ENCODE measurements around the gene ANKS1B.

Gene ANKS1B

GRCh38 chr12:99250091-99250490 lies 734.6 kb downstream of the ANKS1B start:
- DNase-seq = no peak

GRCh38 chr12:99249543-99249942 lies 735.2 kb downstream of the ANKS1B start:
- DNase-seq = no peak

GRCh38 chr12:99237907-99238538 lies 746.7 kb downstream of the ANKS1B start:
- DNase-seq = peak in 1 of 2 donors; percentile 0

- DNase-seq = no peak
Measured at GRCh38 chr12:99235381-99235780, 749.4 kb downstream of the ANKS1B start.

GRCh38 chr12:99234702-99235101 lies 750.0 kb downstream of the ANKS1B start:
- DNase-seq = no peak

GRCh38 chr12:99232324-99232723 lies 752.4 kb downstream of the ANKS1B start:
- DNase-seq = no peak

GRCh38 chr12:99231031-99231430 lies 753.7 kb downstream of the ANKS1B start:
- DNase-seq = no peak

- no peak for DNase-seq
Measured at GRCh38 chr12:99224237-99224636, 760.5 kb downstream of the ANKS1B start.

- DNase-seq = no peak
Measured at GRCh38 chr12:99223579-99223978, 761.2 kb downstream of the ANKS1B start.

GRCh38 chr12:99213047-99213446 lies 771.7 kb downstream of the ANKS1B start:
- no peak for DNase-seq

GRCh38 chr12:99212275-99212674 lies 772.5 kb downstream of the ANKS1B start:
- no peak for DNase-seq

GRCh38 chr12:99205111-99205510 lies 779.6 kb downstream of the ANKS1B start:
- no peak for DNase-seq

- no peak for DNase-seq
Measured at GRCh38 chr12:99201906-99202645, 782.7 kb downstream of the ANKS1B start.

- no peak for DNase-seq
Measured at GRCh38 chr12:99200711-99201384, 783.9 kb downstream of the ANKS1B start.

GRCh38 chr12:99195474-99195873 lies 789.3 kb downstream of the ANKS1B start:
- no peak for DNase-seq

- no peak for DNase-seq
Measured at GRCh38 chr12:99192489-99192888, 792.2 kb downstream of the ANKS1B start.

GRCh38 chr12:99176871-99177270 lies 807.9 kb downstream of the ANKS1B start:
- no peak for DNase-seq

GRCh38 chr12:99170461-99170860 lies 814.3 kb downstream of the ANKS1B start:
- DNase-seq = no peak

GRCh38 chr12:99170037-99170436 lies 814.7 kb downstream of the ANKS1B start:
- no peak for DNase-seq

GRCh38 chr12:99157946-99158345 lies 826.8 kb downstream of the ANKS1B start:
- DNase-seq = no peak

GRCh38 chr12:99154983-99155336 lies 829.8 kb downstream of the ANKS1B start:
- DNase-seq = no peak

- DNase-seq = no peak
Measured at GRCh38 chr12:99154216-99154982, 830.3 kb downstream of the ANKS1B start.

- DNase-seq = no peak
Measured at GRCh38 chr12:99153293-99153692, 831.4 kb downstream of the ANKS1B start.
